DOHH2 (cell line): ENCODE results near the gene ADAD2.

Source experiments
- EZH2phosphoT487 ChIP-seq: fragments of 200-600 bp; sonication (generic); IDR thresholded peaks from 2 replicates; pipeline ENCODE4 v1.6.1; 2017; ENCODE audit warnings: borderline replicate concordance, mild to moderate bottlenecking, antibody characterized with exemption, low read length, moderate library complexity, mixed read lengths
- TF ChIP-seq, protein P1 (sequence below): fragments of 200-600 bp; sonication (generic); IDR thresholded peaks from one replicate; pipeline ENCODE4 v1.5.1; 2014; ENCODE audit warnings: antibody characterized with exemption, mild to moderate bottlenecking, low read depth, low read length; ENCODE audit not compliant: poor library complexity, severe bottlenecking

DNA sequence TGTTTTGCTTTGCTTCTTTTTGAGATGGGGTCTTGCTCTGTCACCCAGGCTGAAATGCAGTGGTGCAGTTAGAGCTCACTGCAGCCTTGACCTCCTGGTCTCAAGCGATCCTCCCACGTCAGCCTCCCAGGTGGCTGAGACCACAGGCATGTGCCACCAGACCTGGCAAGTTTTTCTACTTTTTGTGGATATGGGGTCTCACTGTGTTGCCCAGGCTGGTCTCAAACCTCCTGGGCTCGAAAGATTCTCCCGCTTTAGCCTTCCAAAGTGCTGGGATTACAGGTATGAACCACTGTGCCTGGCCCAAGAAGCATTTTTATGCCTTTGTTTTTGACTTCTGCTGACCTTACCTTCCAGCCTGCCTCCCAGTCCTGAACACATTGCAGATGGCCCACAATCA is 35.7 kb upstream of the ADAD2 start:
- TF ChIP-seq, protein P1, sequence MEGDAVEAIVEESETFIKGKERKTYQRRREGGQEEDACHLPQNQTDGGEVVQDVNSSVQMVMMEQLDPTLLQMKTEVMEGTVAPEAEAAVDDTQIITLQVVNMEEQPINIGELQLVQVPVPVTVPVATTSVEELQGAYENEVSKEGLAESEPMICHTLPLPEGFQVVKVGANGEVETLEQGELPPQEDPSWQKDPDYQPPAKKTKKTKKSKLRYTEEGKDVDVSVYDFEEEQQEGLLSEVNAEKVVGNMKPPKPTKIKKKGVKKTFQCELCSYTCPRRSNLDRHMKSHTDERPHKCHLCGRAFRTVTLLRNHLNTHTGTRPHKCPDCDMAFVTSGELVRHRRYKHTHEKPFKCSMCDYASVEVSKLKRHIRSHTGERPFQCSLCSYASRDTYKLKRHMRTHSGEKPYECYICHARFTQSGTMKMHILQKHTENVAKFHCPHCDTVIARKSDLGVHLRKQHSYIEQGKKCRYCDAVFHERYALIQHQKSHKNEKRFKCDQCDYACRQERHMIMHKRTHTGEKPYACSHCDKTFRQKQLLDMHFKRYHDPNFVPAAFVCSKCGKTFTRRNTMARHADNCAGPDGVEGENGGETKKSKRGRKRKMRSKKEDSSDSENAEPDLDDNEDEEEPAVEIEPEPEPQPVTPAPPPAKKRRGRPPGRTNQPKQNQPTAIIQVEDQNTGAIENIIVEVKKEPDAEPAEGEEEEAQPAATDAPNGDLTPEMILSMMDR, result no peak
- TF ChIP-seq EZH2phosphoT487, result no peak
